HG02970 (cell line): ENCODE measurements around the gene PPRC1.

ENCODE experiments used
- ATAC-seq: cut with Tn5 transposase; IDR thresholded peaks from one replicate; pipeline ENCODE4 v1.9.1; 2021; ENCODE audit warnings: mild to moderate bottlenecking, moderate library complexity, moderate number of reproducible peaks; ENCODE audit not compliant: unreplicated experiment, low FRiP score

The PPRC1 gene

DNA sequence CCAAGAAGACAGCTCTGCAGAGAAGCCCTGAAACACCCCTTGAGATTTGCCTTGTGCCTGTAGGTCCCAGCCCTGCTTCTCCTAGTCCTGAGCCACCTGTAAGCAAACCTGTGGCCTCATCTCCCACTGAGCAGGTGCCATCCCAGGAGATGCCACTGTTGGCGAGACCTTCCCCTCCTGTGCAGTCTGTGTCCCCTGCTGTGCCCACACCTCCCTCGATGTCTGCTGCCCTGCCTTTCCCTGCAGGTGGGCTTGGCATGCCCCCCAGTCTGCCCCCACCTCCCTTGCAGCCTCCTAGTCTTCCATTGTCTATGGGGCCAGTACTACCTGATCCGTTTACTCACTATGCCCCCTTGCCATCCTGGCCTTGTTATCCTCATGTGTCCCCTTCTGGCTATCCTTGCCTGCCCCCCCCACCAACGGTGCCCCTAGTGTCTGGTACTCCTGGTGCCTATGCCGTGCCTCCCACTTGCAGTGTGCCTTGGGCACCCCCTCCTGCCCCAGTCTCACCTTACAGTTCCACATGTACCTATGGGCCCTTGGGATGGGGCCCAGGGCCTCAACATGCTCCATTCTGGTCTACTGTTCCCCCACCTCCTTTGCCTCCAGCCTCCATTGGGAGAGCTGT, 8.2 kb downstream of the PPRC1 start:
- no peak for ATAC-seq

DNA sequence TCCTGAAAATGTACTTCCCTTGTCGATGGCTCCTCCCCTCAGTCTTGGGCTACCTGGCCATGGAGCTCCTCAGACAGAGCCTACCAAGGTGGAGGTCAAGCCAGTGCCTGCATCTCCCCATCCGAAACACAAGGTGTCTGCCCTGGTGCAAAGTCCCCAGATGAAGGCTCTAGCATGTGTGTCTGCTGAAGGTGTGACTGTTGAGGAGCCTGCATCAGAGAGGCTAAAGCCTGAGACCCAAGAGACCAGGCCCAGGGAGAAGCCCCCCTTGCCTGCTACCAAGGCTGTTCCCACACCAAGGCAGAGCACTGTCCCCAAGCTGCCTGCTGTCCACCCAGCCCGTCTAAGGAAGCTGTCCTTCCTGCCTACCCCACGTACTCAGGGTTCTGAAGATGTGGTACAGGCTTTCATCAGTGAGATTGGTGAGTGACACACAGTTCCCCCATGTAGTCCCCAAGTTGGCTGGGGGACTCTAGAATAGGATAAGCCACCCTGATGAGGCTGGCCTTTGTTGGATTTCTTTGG, 8.8 kb downstream of the PPRC1 start:
- no peak for ATAC-seq

DNA sequence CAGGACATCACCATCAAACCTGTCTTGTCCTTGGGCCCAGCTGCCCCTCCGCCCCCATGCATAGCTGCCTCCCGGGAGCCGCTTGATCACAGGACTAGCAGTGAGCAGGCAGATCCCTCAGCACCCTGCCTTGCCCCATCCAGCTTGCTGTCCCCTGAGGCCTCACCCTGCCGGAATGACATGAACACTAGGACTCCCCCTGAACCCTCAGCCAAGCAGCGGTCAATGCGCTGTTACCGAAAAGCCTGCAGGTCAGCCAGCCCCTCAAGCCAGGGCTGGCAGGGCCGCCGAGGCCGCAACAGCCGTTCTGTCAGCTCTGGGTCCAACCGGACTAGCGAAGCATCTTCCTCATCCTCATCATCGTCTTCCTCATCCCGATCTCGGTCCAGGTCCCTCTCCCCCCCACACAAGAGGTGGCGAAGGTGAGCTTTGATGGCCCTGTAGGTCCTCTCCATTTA, 14.2 kb downstream of the PPRC1 start:
- no peak for ATAC-seq

DNA sequence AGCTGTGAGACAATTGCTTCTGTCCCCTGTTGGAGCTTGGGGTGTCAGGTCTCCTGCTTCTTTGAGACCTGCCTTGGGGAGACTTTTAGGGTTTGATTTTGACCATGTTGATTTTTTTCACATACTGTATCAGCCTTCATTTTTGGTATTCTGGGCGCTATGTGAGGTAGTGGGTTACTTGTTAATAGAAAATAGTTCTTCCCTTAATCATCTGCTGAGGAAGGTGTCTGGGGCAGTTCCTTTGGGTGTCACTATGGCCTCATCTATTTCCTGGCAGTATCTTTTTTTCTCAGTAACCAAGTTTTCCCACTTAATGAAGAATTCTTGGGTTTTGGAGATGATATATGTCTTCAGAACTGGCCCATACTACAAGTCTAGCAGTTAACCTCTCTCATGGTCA, 14.7 kb downstream of the PPRC1 start:
- no peak for ATAC-seq

DNA sequence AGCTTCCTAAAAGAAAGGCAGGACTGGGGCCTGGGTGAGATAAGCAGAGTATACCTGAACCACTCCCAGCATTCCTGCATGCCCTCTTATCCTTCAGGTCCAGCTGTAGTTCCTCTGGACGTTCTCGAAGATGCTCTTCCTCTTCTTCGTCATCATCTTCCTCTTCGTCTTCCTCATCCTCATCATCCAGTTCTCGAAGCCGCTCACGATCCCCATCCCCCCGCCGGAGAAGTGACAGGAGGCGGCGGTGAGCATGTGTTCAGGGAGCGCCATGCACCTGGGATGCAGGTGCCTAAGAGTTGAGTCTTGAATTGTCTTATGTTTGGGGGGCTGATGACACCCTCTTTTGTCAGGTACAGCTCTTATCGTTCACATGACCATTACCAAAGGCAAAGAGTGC, 15.4 kb downstream of the PPRC1 start:
- no peak for ATAC-seq

DNA sequence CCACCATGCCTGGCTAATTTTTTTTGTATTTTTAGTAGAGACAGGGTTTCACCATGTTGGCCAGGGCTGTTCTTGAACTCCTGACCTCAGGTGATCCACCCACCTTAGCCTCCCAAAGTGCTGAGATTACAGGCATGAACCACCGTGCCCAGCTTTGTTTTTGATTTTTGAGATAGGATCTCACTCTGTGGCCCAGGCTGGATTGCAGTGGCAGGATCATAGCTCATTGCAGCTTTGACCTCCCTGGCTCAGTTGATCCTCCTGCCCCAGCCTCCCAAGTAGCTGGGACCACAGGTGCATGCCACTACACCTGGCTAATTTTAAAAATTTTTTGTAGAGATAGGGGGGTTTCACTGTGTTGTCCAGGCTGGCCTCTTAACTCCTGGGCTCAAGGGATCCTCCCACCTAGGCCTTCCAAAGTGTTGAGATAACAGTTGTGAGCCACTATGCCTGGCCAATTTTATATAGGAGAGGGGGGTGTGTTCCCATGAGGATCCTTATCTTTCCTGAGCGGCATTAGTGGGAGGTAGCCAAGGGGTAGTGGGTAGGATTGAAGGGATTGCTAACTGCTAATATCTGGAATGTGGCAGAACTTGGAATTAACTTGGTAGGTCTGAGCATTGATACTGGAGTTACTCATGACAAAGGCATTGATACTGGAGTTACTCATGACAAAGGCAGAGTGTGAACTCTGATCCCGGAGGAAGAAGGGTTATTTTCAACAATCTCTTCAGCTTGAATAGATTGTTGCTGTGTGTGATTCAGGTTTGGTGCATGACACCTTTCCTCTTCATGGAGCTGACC, 18.3 kb downstream of the PPRC1 start:
- no peak for ATAC-seq

DNA sequence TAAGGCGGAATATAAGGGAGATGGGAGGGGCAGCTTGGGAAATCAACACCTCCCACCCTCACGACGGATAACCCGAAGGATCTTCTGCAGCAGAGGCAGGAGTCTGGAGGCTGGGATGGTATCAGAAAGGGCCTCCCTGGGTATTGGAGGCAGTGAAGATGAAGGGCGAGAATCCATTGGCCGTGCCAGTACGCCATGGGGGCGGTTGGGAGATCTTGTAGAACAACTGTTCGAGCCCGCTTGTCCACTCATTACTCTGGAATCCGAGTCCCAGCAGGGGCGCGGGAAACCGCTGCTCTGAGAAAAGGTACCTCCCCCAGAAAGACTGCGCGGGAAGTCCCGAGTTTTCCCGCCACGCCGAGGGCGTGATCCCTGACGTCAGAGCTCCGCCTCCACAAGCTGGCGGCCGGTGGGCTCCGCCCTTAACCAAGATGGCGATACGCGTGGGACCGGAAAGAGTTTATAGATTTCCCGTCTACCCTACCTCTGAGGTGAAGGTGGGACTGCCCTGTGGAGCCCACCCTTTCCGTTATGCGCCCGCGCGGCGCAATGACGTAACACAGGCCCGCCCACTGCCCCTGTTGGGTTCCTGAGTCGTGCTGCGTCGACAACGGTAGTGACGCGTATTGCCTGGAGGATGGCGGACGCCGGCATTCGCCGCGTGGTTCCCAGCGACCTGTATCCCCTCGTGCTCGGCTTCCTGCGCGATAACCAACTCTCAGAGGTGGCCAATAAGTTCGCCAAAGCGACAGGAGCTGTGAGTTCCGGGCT, 19.1 kb downstream of the PPRC1 start, which contains the start of gene NOLC1:
TSS of gene NOLC1 (plus strand) at position 616 of the 771 bp plus-strand sequence. CDS start at position 638, 22 bp downstream.
- ATAC-seq: peak; percentile 93

DNA sequence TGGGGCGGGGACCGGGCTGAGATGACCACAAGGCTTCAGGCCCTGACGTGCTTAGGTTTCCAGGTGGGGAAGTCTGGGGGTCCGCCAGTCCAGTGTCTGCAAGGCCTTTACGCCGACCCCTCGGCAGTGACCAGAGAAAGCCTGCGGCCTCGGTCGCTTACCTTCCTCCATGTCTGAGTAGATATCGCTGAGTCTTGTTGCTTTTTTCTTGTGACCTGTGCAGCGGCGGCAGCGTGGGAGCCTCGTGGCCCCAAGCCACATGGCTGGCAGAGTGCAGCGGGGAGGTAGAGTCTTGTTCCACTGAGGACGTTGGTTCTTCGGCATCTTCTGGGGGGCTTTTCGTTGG, 19.7 kb downstream of the PPRC1 start:
- no peak for ATAC-seq

DNA sequence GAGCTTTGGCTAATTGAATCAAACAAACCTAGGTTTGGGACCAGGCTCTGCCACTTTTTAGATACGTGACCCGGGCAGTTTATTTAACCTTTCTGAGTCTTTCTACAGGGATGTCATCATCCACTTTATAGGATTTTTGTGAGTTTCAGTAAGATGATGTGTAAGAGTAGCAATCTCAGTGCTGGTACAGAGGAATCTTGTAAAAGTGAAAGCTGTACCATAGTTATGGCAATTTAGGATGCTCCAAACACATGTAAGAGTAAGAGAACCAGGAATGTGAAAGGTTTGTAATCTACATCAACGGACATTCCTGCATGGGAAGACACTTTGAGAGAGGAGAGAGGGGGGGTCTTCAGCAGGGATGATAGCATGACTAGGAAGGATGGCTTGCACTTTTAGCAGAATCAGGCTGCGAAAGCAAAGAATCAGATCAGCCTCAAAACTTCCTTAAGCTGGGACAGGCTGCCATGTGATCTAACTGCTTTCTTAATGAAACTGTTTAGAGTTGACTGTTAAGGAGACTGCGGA, 20.3 kb downstream of the PPRC1 start:
- ATAC-seq: no peak

DNA sequence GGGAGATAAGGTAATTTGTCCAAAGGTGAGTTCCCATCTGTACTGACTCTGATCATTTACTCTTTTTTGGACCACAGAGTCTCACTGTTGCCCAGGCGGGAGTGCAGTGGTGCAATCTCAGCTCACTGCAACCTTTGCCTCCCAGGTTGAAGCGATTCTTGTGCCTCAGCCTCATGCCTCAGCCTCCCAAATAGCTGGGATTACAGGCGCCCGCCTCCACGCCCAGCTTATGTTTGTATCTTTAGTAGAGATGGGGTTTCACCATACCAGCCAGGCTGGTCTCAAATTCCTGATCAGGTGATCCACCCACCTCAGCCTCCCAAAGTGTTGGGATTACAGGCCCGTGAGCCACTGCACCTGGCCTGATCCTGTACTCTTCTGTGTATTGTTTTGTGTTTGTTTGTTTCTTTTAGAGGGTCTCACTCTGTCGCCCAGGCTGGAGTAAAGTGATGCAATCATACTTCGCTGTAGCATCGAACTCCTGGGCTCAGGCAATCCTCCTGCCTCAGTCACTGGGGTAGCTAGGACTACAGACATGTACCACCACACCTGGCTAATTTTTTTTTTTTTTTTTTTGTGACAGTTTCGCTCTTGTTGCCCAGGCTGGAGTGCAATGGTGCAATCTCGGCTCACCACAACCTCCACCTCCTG, 21.8 kb downstream of the PPRC1 start:
- ATAC-seq: no peak

DNA sequence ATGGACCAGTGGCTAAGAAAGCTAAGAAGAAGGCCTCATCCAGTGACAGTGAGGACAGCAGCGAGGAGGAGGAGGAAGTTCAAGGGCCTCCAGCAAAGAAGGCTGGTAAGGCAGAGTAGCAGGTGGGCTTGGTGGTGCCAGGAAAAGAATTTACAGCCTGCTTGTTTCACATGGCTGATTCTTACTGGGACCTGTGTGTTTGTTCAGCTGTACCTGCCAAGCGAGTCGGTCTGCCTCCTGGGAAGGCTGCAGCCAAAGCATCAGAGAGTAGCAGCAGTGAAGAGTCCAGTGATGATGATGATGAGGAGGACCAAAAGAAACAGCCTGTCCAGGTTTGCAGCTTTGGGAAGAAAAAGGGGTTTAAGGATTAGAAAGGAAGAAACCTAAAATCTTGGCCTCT, 24.4 kb downstream of the PPRC1 start:
- no peak for ATAC-seq

DNA sequence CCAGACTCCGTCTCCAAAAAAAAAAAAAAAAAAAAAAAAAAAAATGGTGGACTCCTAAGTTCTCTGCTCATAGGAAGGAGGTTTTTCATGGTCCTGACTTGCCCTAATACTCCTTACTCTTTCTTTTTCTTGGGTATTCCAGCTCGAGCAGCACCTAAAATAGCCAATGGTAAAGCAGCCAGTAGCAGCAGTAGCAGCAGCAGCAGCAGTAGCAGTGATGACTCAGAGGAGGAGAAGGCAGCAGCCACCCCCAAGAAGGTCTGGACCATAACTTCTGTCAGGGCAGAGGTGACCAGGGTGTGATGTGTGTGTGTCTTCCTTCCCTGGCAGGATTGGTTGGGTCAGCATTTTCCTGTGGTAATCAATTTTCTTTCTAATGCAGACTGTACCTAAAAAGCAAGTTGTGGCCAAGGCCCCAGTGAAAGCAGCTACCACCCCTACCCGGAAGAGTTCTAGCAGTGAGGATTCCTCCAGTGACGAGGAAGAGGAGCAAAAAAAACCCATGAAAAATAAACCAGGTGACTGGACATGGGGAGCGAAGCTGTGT, 26.3 kb downstream of the PPRC1 start:
- ATAC-seq: no peak

DNA sequence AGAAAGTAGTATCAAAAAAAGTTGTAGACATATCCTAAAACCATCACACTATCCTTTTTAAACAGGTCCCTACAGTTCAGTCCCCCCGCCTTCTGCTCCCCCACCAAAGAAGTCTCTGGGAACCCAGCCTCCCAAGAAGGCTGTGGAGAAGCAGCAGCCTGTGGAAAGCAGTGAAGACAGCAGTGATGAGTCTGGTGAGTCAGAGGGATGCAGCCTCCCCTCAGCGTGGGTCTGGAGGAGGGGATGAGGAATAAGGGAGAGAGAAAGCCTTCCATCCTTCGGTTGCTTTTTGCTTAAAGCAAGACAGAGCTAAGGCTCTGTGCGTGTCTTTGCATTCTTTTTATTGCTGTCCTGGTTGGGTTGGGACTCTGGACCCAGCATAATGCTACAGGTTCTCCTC, 27.0 kb downstream of the PPRC1 start:
- no peak for ATAC-seq

DNA sequence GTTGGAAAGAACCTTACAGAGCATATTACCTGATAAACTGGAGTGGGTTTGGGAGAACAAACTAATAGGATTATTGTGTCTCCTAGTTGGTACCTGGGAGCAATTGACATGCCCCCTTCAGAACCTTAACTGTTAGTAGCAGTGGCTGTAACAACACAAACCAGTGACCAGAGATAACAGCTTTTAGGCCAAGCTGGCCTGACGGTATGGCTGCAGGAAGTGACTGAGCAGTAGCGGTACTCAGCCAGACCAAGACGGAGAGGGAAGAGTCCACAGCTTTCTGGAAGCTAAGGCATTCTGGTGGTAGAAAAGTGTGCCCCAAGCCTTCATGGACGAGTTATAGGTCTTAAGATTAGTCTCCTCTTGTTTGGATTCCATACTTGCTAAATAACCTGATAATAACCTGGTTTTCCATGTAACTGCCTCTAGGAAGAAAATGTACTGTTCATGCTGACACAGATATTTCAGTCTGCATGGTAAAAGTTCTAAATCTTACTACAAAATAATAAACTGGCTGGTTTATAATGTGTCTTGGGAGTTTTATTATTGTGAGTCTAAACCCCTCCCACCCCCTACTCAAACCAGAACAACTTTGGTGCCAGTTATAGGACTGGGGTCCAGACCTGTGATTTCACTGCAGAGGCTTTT, 30.6 kb downstream of the PPRC1 start:
- ATAC-seq: no peak

DNA sequence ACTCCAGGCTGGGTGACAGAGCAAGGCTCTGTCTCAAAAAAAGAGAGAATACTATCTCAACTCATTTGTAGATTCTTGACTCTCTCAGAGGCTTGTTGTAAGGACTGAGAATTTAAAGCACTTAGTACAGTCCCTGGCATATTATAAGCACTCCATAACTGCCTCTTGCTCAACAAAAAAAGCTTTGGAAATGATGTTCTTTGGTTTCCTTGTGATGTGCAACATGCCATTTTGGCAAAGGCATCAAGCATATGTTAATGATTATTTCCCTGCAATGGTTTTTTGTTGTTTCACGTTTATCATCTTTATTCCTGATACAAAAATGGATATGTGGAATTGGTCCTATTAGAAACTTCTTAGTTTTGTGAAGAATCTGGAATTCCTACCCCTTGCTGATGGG, 35.0 kb downstream of the PPRC1 start:
- no peak for ATAC-seq

DNA sequence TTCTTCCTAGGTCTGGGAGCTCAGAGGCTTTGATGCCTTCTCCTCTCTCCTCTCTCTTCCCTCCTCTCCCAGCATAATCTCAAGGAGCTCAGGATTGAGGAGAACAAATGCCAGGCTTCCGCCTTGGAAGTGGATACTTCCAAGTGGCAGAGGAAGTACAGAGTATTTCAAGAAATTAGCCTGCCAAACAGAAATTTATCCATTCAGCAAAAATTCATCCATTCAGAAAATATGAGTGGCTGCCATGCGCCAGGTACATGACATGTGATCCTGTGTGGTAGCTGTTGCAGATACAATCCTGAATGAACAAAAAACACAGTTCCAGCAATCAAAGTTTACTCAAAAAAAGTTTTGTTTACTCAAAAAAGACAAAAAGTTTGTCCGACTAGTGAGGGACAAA, 37.8 kb downstream of the PPRC1 start:
- ATAC-seq: no peak

DNA sequence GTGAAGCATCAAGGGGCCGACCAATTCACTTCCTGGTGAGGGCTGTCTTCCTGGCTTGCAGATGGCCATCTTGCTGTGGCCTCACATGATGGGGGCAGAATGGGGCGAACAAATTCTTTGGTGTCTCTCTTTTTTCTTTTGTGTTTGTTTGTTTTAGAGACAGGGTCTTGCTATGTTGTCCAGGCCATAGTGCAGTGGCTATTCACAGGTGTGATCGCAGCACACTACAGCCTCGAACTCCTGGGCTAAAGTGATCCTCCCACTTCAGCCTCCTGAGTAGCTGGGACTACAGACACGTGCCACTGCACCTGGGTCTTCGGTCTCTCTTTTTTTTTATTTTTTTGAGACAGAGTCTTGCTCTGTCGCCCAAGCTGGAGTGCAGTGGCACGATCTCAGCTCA, 39.4 kb downstream of the PPRC1 start:
- ATAC-seq: no peak

DNA sequence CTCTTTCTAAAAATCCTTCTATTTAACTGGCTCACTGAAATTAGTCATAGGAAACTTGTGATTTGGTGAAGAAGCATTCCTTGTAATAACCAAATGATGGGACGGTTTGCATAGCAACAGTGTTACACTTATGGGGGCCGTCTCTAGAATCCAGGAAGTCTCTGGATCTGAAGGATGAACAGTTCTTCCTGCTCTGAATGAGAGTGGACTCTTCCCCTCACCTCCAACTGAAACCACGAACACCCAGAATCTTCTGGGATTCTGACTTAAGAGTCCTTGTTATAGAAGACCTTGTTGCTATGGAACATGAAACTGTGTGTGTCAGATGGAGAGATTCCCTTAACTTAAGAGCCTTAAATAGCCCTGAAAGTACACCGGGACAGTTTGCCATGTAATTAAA, 42.6 kb downstream of the PPRC1 start:
- ATAC-seq: no peak

DNA sequence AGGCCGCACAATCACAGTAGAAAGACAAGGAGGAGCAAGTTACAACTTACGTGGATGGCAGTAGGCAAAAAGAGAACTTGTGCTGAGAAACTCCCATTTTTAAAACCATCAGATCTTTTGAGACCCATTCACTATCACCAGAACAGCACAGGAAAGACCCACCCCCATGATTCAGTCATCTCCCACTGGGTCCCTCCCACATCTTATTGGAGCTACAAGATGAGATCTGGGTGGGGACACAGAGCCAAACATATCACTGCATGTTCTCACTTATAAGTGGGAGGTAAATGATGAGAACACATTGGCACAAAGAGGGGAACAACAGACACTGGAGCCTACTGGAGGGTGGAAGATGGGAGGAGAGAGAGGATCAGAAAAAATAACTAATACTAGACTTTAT, 51.8 kb downstream of the PPRC1 start:
- ATAC-seq: no peak

DNA sequence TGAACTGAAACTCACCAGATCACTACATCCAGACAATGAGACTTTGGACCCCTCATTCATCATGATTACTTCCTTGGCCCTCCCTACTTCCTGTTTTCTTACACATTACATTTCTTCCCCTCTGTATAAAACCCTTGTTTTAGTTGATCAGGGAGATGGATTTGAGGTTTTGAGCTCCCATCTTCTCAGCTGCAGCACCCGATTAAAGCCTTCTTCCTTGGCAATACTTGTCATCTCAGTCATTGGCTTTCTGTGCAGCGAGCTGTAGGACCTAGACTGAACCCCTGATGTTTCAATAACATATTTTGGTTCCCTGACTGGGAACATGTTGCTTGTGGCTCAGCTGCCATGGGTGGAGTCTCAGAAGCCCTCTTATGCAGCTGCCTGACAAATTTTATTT, 52.4 kb downstream of the PPRC1 start:
- ATAC-seq: no peak
